ENCODE measurements around the gene FNBP1L. TPM values are rescaled to one million over a fixed set of nuclear protein-coding genes. Genes with fewer than 3 reads are reported as not detected.

FNBP1L gene
- total RNA-seq, 2 donors from 2014 or later: 48.3 to 54.4 TPM

DNA sequence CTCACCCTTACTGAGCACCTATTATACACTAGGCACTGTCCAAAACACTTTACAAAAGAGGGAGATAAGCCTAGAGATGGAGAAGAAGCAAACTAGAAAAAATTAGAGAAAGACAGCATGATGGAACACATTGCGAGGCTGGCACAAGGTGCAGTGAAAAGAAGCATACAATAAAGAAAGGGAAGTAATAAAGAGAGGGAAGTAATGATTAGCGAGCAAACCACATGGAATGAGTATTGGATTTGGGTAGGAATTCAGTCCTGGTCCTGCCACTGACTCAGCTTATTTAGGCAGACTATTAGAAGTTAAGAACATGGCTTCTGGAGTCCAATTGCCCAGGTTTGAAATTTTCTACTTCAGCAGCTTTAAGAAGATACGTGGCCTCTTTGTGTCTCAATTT is 32.6 kb upstream of the FNBP1L start:
- Histone ChIP-seq H3K9me3 (no peaks in the 10 kb centered on the region), H3K9ac (ENCODE audit: low read depth in 2 of 2, low read length in 2 of 2) (no peak overlapping the region), H3K27ac (no peak overlapping the region), H3K4me1 (no peaks in the 10 kb centered on the region), H3K36me3 (no peaks in the 10 kb centered on the region), H3K27me3 (no peaks in the 10 kb centered on the region), H3K4me3 (no peak overlapping the region)
- intact Hi-C loops (cut with DNase I): no loop called here
- no peak for DNase-seq
- TF ChIP-seq, protein P1, sequence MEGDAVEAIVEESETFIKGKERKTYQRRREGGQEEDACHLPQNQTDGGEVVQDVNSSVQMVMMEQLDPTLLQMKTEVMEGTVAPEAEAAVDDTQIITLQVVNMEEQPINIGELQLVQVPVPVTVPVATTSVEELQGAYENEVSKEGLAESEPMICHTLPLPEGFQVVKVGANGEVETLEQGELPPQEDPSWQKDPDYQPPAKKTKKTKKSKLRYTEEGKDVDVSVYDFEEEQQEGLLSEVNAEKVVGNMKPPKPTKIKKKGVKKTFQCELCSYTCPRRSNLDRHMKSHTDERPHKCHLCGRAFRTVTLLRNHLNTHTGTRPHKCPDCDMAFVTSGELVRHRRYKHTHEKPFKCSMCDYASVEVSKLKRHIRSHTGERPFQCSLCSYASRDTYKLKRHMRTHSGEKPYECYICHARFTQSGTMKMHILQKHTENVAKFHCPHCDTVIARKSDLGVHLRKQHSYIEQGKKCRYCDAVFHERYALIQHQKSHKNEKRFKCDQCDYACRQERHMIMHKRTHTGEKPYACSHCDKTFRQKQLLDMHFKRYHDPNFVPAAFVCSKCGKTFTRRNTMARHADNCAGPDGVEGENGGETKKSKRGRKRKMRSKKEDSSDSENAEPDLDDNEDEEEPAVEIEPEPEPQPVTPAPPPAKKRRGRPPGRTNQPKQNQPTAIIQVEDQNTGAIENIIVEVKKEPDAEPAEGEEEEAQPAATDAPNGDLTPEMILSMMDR (IDR thresholded peaks at IDR 0.05): no peak

DNA sequence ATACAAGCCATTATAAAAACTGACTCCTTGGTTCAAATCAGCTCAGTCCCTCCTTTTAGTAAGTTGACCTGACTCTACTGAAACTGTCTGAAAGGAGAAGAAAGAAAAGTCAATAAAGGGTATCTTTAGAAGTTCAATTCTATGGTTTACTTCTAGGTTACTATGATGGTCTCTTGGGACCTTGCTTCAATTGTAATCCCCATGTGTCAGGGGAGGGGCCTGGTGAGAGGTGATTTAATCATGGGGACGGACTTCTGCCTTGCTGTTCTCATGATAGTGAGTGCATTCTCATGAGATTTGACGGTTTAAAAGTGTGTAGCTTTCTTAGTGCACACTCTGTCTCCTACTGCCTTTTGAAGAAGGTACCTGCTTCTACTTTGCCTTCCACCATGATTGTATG is 31.7 kb upstream of the FNBP1L start:
- Histone ChIP-seq H3K27ac (no peak overlapping the region), H3K4me3 (no peak overlapping the region), H3K36me3 (no peaks in the 10 kb centered on the region), H3K27me3 (no peaks in the 10 kb centered on the region), H3K9ac (ENCODE audit: low read depth in 2 of 2, low read length in 2 of 2) (no peak overlapping the region), H3K9me3 (no peaks in the 10 kb centered on the region), H3K4me1 (no peaks in the 10 kb centered on the region)
- intact Hi-C loops (cut with DNase I): no loop called here
- TF ChIP-seq, protein P1 (IDR thresholded peaks at IDR 0.05): no peak
- DNase-seq: no peak

GRCh38 chr1:93419344-93419743 is 28.6 kb upstream of the FNBP1L start:
- H3K27me3 ChIP-seq: peaks cover 3% of the 10 kb centered on the region
- no peak overlapping the region for H3K27ac ChIP-seq
- no peak for DNase-seq

DNA sequence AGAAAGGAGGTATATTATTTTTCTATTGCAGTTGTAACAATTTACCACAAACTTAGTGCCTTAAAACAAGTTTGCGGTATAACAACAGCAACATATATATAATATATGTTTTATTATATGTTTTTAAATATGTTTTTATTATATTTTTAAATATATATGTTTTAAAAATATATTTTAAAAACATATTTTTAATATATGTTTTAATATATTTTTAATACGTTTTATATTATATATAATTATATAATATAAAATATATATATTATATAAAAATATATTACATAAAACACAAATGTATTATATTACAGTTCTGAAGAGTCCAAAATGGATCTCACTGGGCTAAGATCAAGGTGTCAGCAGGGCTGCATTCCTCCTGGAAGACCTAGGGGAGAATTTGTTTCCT is 27.5 kb upstream of the FNBP1L start:
- intact Hi-C loops (cut with DNase I): no loop called here
- Histone ChIP-seq H3K4me1 (no peaks in the 10 kb centered on the region), H3K27ac (no peak overlapping the region)

More at GRCh38 chr1:93419344-93419743, 28.6 kb upstream of the FNBP1L start:
- intact Hi-C loops (cut with DNase I): no loop called here
- no peaks in the 10 kb centered on the region for H3K4me1 ChIP-seq
- H3K9ac ChIP-seq (ENCODE audit: low read depth in 2 of 2, low read length in 2 of 2): no peak overlapping the region
- no peak overlapping the region for H3K4me3 ChIP-seq
- H3K9me3 ChIP-seq: no peaks in the 10 kb centered on the region
- no peaks in the 10 kb centered on the region for H3K36me3 ChIP-seq
- TF ChIP-seq, protein P1 (IDR thresholded peaks at IDR 0.05): no peak

GRCh38 chr1:93426181-93426580 is 21.7 kb upstream of the FNBP1L start:
- intact Hi-C loops (cut with DNase I): no loop called here
- Histone ChIP-seq H3K4me3 (no peak overlapping the region), H3K36me3 (no peaks in the 10 kb centered on the region), H3K27ac (no peak overlapping the region), H3K9me3 (no peaks in the 10 kb centered on the region), H3K9ac (ENCODE audit: low read depth in 2 of 2, low read length in 2 of 2) (no peak overlapping the region), H3K27me3 (peaks cover 3% of the 10 kb centered on the region), H3K4me1 (no peaks in the 10 kb centered on the region)
- TF ChIP-seq, protein P1 (IDR thresholded peaks at IDR 0.05): no peak
- DNase-seq: no peak

More for the DNA sequence above, 27.5 kb upstream of the FNBP1L start:
- no peak overlapping the region for H3K9ac ChIP-seq (ENCODE audit: low read depth in 2 of 2, low read length in 2 of 2)
- H3K36me3 ChIP-seq: no peaks in the 10 kb centered on the region
- peaks cover 3% of the 10 kb centered on the region for H3K27me3 ChIP-seq
- H3K4me3 ChIP-seq: no peak overlapping the region
- TF ChIP-seq, protein P1 (IDR thresholded peaks at IDR 0.05): no peak
- no peaks in the 10 kb centered on the region for H3K9me3 ChIP-seq
- no peak for DNase-seq

- no peaks in the 10 kb centered on the region for H3K36me3 ChIP-seq
- DNase-seq: no peak
- H3K27ac ChIP-seq: no peak overlapping the region
- no peak overlapping the region for H3K4me3 ChIP-seq
- H3K4me1 ChIP-seq: no peaks in the 10 kb centered on the region
- no peaks in the 10 kb centered on the region for H3K9me3 ChIP-seq
- TF ChIP-seq, protein P1 (IDR thresholded peaks at IDR 0.05): no peak
- no peak overlapping the region for H3K9ac ChIP-seq (ENCODE audit: low read depth in 2 of 2, low read length in 2 of 2)
- H3K27me3 ChIP-seq: no peaks in the 10 kb centered on the region
- intact Hi-C loops (cut with DNase I): no loop called here
Observed at GRCh38 chr1:93427656-93428055, 20.3 kb upstream of the FNBP1L start.

Measured in colonic mucosa (tissue), 4 donors.